IPS DF 4.7 (cell line): Measurements from ENCODE around the gene SMIM33.
"Not testable (repeated sequence)": the region's sequence is repeated elsewhere in the genome, so short reads cannot be mapped to it uniquely, and the experiment has no call there.

Source experiments
- DNase-seq: peaks from one replicate; pipeline ENCODE4 v3.0.0-alpha.2; 2013; ENCODE audit warnings: low spot score; ENCODE audit errors: extremely low read depth

Gene SMIM33

DNA sequence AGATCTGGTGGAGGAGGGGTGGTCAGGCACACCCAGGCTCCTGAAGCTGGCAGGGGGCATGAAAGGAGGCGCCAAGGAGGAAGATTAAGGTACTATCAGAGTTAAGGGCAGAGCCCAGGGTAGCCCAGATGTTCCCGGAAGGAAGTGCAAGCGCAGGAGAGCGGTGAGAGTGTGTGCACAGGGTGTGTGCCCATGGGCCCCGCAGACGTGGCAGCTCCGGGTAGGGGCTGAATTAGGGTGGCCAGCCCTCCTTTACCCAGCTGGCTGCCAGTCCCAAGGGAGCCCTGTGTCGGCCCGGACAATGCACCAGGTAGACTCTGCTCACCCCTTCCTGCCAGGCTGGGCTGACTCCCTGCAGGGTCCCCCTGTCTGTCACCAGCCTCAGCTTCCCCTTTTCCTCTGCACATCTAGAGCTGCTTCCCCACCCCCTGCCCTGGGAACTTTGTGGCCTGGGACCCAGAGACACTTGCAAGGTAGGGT, at the start of gene SMIM33:
Gene SMIM33, plus strand, starts transcription at position 184 of the 480 bp plus-strand sequence. Its CDS starts 118 bp downstream, at position 302.
- DNase-seq: no peak

GRCh38 chr5:139422307-139422893, 48.4 kb upstream of the SMIM33 start:
- DNase-seq: peak; percentile 38

- no peak for DNase-seq
Observed at GRCh38 chr5:139425497-139425896, 45.3 kb upstream of the SMIM33 start.

GRCh38 chr5:139426203-139426885, 44.5 kb upstream of the SMIM33 start:
- DNase-seq: no peak

DNA sequence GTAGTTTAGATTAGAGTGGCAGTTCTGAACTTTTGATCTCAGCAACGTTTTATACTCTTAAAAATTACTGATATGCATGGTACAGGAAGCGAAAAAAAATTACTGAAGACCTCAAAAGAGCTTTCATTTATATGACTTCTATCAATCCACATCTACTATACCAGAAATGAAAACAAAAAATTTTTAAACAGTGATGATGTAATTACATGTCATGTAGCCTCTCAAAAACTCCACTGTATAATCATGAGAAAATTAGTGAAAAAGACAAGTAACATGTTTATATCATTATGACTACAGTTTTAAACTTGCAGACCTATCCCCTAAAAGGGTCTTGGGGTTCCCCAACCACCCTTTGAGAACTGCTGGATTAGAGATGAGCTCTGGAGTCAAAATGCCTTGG, 40.8 kb upstream of the SMIM33 start:
- DNase-seq: no peak

DNA sequence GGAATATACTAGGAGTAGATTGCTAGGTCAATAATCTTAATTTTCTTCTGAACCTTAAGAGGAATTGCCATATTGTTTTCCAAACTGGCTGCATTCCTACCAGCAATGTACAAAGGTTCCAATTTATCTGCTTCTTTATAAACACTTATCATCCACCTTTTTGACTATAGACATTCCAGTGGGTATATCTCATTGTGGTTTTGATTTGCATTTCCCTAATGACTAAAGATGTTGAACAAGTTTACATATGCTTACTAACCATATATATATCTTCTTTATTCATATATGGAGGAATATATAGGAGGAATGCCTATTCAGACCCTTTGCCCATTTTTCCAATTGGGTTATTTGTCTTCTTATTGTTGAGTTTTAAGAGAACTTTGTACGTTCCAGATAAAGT, 39.1 kb upstream of the SMIM33 start:
- no peak for DNase-seq

GRCh38 chr5:139435676-139436075, 35.1 kb upstream of the SMIM33 start:
- DNase-seq: no peak

GRCh38 chr5:139438707-139439012, 32.1 kb upstream of the SMIM33 start:
- no peak for DNase-seq

DNA sequence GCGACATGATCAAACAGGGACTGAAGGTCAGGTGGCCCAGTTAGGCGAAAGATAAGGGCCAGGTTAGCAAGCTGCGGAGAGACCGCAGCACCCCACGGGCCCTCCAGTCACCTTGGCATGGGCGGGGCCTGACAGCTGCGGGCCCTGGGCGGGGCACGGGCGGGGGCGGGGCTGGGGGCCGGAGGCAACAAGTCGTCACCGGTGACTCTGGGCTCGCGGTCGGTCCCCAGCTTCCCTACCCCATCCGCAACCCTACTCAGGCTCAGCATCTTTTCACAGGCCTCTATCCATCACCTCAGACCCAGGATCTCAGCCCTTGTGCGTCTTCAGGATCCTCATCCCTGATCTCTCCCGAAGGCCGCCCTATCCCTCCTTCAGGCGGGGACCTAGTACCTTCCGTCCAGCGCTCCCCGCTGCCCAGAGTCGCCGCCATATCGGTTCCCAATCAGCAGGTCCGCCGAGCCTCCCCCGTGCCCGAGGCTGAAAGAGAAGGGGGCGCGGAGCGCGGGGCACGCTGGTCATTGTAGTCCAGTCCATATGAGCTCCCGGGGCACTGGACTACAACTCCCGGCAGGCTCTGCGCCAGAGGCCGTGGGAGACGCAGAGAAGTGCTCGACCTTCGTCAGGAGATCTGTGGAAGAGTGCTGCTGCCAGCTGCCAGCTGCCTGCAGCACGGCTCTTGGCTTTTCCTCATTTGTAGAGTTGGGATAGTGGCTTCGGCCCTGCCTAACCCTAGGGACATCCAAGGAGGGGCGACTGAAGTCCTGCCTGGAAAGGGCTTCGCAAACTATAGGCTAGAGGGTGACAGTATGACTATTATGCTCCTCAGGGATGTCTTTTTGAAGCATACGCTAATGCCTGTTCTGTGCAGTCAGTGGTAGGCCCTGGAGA, 31.5 kb upstream of the SMIM33 start, which contains the start of gene DNAJC18:
Gene DNAJC18, minus strand, starts transcription at position 513 of the 891 bp plus-strand sequence. Its CDS starts 80 bp downstream, at position 433.
- DNase-seq: peak; percentile 74

GRCh38 chr5:139440416-139440815, 30.4 kb upstream of the SMIM33 start:
- not testable (repeated sequence) for DNase-seq

DNA sequence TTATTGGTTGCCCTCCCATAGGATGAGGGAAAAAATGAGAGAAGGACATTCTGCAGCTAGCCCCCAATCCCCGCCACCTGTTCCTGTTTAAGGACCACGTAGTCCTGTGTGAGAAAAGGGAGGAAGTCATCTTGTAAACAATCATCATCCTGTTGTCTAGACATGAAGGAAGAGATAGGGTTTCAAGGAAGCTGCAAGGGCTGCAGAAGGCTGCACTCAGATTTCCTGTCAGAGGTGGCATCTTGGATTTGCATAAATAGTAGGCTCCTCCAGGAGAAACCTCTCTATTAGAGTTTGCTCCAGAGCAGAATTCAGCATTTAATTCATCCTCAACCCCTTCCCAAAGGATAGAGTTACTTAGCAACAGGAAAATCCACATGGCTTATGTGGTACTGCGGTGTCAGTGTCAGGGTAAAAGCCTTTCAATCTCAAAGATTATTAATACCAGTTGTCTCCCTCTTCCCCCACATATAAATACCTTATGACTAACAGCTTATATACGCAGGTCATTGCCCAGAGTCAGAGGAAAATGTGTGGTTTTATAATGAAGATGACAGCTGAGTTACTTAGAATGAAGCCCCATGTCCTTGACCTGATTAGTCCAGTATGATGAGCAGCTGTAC, 26.9 kb upstream of the SMIM33 start:
- DNase-seq: no peak

GRCh38 chr5:139445325-139446170, 25.3 kb upstream of the SMIM33 start:
- DNase-seq: no peak

DNA sequence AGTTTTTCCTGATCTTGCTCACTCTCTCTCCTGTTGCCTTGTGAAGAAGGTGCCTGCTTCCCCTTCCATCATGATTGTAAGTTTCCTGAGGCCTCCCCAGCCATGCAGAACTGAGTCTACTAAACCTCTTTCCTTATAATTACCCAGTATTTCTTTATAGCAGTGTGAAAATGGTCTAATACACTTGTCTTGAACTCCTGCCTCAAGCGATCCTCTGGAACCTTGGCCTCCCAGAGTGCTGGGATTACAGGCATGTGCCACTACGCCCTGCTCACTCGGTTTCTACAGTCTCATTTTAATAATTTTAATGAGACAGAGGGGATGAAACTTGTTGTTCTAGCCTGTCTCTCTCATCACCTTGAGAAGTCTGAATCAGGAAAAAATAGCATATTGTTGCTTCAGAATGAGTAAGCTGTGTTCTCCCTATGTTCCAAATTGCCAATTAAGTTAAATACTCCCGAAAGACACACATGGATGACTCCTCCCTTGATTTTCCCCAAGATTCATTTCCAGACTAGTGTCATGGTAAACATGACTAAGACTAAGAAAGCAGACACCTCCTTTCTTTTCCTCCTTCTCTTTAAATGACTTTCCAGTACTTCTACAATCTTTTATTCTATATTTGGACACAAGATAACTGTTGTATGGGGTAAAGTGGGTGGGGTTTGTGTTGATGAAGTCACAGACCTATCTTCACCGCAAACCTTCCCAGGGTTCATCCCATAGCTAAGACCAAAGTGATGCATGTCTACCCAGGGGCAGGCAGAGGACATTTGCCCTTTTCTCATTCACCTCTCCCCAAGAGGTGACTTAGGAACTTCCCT, 23.6 kb upstream of the SMIM33 start:
- no peak for DNase-seq

DNA sequence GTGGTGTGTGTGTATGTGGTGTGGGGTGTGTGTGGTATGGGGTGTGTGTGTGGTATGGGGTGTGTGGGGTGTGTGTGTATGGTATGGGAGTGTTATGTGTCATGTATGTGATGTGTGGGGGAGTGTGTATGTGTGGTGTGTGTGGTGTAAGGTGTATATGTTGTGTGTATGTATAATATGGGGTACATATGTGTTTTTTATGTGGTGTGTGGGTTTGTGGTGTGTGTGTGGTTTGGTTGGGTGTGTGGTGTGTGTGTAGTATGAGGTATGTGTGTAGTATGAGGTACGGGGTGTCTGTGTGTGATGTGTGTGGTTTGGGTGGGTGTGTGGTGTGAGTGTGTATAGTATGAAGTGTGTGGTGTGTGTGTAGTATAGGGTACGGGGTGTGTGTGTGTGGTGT, 19.6 kb upstream of the SMIM33 start:
- no peak for DNase-seq

GRCh38 chr5:139451878-139452660, 18.7 kb upstream of the SMIM33 start:
- DNase-seq: no peak

- DNase-seq: no peak
Observed at GRCh38 chr5:139453683-139454567, 16.9 kb upstream of the SMIM33 start.

DNA sequence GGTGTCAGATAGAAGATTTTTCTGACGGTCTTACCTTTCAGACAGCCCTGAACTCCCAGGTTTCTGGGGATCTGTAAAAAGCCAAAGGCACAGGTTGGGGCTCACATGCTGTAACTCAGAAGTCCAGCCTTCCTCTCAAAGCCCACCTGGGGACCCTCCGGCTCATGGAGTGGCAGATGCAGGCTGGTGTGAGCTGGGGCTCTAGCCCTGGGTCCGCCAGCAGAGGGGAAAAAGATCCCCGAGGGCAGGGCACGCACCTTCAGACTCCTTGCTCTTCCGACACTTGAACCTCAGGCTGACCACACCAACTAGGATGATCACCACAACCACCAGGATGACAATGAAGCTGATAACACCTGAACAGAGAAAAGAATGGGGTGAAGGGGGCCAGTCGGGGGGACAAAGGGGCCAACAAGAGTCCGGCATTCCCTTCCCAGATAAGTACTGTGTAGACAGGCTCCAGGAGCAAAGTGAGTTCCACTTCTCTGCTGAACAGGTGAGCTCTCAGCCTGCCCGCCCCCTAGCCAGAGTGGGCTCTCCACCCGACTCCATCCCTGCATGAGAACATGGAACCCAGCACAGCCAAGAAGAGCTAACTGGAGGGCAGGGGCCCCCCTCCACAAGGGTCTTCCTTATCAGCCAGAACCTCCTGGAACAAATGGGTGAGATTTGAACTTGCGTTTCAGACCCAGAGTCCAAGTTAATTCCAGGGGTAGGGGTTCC, 16.1 kb upstream of the SMIM33 start:
- no peak for DNase-seq
